HG03280 (cell line): ENCODE data around the gene CCDC78.
A peak's percentile ranks its signal among the peaks of the same experiment; 100 is the strongest.
"Not testable (repeated sequence)": the region's sequence is repeated elsewhere in the genome, so short reads cannot be mapped to it uniquely, and the experiment has no call there.

ENCODE experiments used
- ATAC-seq: cut with Tn5 transposase; IDR thresholded peaks from one replicate; pipeline ENCODE4 v1.9.1; 2021; ENCODE audit warnings: mild to moderate bottlenecking, moderate library complexity; ENCODE audit not compliant: unreplicated experiment

The CCDC78 gene

GRCh38 chr16:761625-762513 is 35.6 kb upstream of the CCDC78 start:
- no peak for ATAC-seq

- ATAC-seq, result no peak
Observed at GRCh38 chr16:760545-761343, 34.5 kb upstream of the CCDC78 start, which contains the start of gene MSLN. MSLN (plus strand) TSS chr16:760734; CDS start chr16:762681, 1,947 bp downstream.

GRCh38 chr16:760065-760464 is 33.8 kb upstream of the CCDC78 start:
- ATAC-seq, result no peak

- no peak for ATAC-seq
Observed at GRCh38 chr16:759110-759910, 33.1 kb upstream of the CCDC78 start.

- ATAC-seq, result no peak
Observed at GRCh38 chr16:756428-756827, 30.2 kb upstream of the CCDC78 start.

- no peak for ATAC-seq
Observed at GRCh38 chr16:754656-755055, 28.4 kb upstream of the CCDC78 start.

- ATAC-seq, result not testable (repeated sequence)
Observed at GRCh38 chr16:754121-754607, 27.9 kb upstream of the CCDC78 start.

GRCh38 chr16:752007-752312 is 25.7 kb upstream of the CCDC78 start:
- no peak for ATAC-seq

- no peak for ATAC-seq
Observed at GRCh38 chr16:751152-752006, 25.1 kb upstream of the CCDC78 start.

- ATAC-seq, result no peak
Observed at GRCh38 chr16:750485-750884, 24.2 kb upstream of the CCDC78 start.

GRCh38 chr16:749010-749409 is 22.8 kb upstream of the CCDC78 start:
- no peak for ATAC-seq

- no peak for ATAC-seq
Observed at GRCh38 chr16:747978-748746, 21.9 kb upstream of the CCDC78 start.

- ATAC-seq, result no peak
Observed at GRCh38 chr16:746637-747036, 20.4 kb upstream of the CCDC78 start.

- ATAC-seq, result no peak
Observed at GRCh38 chr16:745739-746138, 19.5 kb upstream of the CCDC78 start.

GRCh38 chr16:743794-744500 is 17.7 kb upstream of the CCDC78 start:
- ATAC-seq, result no peak

- ATAC-seq, result not testable (repeated sequence)
Observed at GRCh38 chr16:742894-743293, 16.7 kb upstream of the CCDC78 start.

- no peak for ATAC-seq
Observed at GRCh38 chr16:741986-742629, 15.9 kb upstream of the CCDC78 start.

- peak; percentile 66 for ATAC-seq
Observed at GRCh38 chr16:740764-741505, 14.7 kb upstream of the CCDC78 start, which contains the start of gene CIAO3. CIAO3 (minus strand) TSS chr16:740997; CDS start chr16:740985, 12 bp downstream.
